Testis (tissue), 2 donors: ENCODE results near the gene BCO2.
"Not testable (repeated sequence)": the region's sequence is repeated elsewhere in the genome, so short reads cannot be mapped to it uniquely, and the experiment has no call there.

Experiments used
- CTCF ChIP-seq, 3 experiments: fragments of 450-650 bp in 2 of 3; fragments of 200-600 bp in 1 of 3; sonication (generic) in 1 of 3; IDR thresholded peaks; one replicate each; pipeline ENCODE4 v1.5.1; 2016 to 2019; ENCODE audit warnings: antibody characterized with exemption in 3 of 3, mild to moderate bottlenecking in 2 of 3, moderate library complexity in 1 of 3
- POLR2A ChIP-seq: fragments of 450-650 bp; IDR thresholded peaks from one replicate; pipeline ENCODE4 v1.6.1; 2017; ENCODE audit warnings: antibody characterized with exemption, mild to moderate bottlenecking, moderate library complexity

DNA sequence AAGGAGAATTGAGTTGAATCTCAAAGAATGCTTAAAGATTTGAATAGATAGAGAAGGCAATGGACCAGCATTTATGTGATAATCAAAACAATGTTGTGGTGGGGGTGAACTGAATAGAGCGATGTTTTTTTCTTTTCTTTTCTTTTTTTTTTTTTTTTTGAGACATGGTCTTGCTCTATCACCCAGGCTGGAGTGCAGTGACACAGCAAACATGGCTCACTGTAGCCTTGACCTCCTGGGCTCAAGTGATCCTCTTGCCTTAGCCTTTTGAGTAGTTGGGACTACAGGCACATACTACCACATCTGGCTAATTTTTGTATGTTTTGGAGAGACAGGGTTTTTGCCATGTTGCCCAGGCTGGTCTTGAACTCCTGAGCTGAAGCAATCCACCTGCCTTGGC lies 13.1 kb upstream of the BCO2 start:
- not testable (repeated sequence) for TF ChIP-seq CTCF (IDR thresholded peaks at IDR 0.05); POLR2A
